Ascending aorta (tissue), 2 donors: ENCODE measurements around the gene GALNT15. TPM values are rescaled to one million over a fixed set of nuclear protein-coding genes. Genes with fewer than 3 reads are reported as not detected.

Experiments
- DNase-seq, 2 donors: peaks; one replicate each; pipeline ENCODE4 v3.0.0-alpha.2; 2019; ENCODE audit warnings: low spot score in 2 of 2
- H3K27ac ChIP-seq, 2 donors: fragments of 200-600 bp; sonication (generic); one replicate each; pipeline ENCODE4 v1.5.1; 2016 to 2017; ENCODE audit warnings: mild to moderate bottlenecking in 1 of 2
- H3K27me3 ChIP-seq: fragments of 200-600 bp; sonication (generic); one replicate; pipeline ENCODE4 v1.5.1; 2017
- H3K36me3 ChIP-seq, 2 donors: fragments of 200-600 bp; sonication (generic); one replicate each; pipeline ENCODE4 v1.5.1; 2016
- H3K4me1 ChIP-seq, 2 donors: fragments of 200-600 bp; sonication (generic); one replicate each; pipeline ENCODE4 v1.5.1; 2016 to 2017; ENCODE audit warnings: mild to moderate bottlenecking in 1 of 2
- H3K4me3 ChIP-seq, 2 donors: fragments of 200-600 bp; sonication (generic); one replicate each; pipeline ENCODE4 v1.5.1; 2016 to 2017; ENCODE audit warnings: mild to moderate bottlenecking in 1 of 2
- H3K9me3 ChIP-seq, 2 donors: fragments of 200-600 bp; sonication (generic); one replicate each; pipeline ENCODE4 v1.5.1; 2016
- intact Hi-C: fragments of 100-400 bp; cut with DNase I; formaldehyde crosslinking; loops from one replicate; pipeline ENCODE4 v1.15.1; 2023
- total RNA-seq: library from RNA; depleted of rRNA; stranded (reverse); fragments of >200 nt; gene quantifications from one replicate; pipeline ENCODE4 v1.1.0, GENCODE V29; 2016
- TF ChIP-seq, protein P1 (sequence below), 3 experiments: fragments of 200-600 bp in 2 of 3; fragments of 450-650 bp in 1 of 3; sonication (generic) in 2 of 3; IDR thresholded peaks; one replicate each; pipeline ENCODE4 v1.5.1; 2016 to 2019; ENCODE audit warnings: antibody characterized with exemption in 3 of 3, mild to moderate bottlenecking in 1 of 3, moderate library complexity in 1 of 3

Gene GALNT15
- total RNA-seq, 1 donor from 2014 or later = 222 TPM

- no peaks in the 10 kb centered on the region for H3K9me3 ChIP-seq
- no peak overlapping the region for H3K4me3 ChIP-seq
- no peak overlapping the region for H3K27ac ChIP-seq
- DNase-seq = no peak
- TF ChIP-seq, protein P1, sequence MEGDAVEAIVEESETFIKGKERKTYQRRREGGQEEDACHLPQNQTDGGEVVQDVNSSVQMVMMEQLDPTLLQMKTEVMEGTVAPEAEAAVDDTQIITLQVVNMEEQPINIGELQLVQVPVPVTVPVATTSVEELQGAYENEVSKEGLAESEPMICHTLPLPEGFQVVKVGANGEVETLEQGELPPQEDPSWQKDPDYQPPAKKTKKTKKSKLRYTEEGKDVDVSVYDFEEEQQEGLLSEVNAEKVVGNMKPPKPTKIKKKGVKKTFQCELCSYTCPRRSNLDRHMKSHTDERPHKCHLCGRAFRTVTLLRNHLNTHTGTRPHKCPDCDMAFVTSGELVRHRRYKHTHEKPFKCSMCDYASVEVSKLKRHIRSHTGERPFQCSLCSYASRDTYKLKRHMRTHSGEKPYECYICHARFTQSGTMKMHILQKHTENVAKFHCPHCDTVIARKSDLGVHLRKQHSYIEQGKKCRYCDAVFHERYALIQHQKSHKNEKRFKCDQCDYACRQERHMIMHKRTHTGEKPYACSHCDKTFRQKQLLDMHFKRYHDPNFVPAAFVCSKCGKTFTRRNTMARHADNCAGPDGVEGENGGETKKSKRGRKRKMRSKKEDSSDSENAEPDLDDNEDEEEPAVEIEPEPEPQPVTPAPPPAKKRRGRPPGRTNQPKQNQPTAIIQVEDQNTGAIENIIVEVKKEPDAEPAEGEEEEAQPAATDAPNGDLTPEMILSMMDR (IDR thresholded peaks at IDR 0.05) = no peak
- H3K4me1 ChIP-seq = peaks cover 0 to 10% of the 10 kb centered on the region in 2 donors
- H3K36me3 ChIP-seq = peaks cover 13 to 22% of the 10 kb centered on the region in 2 donors
- no peaks in the 10 kb centered on the region for H3K27me3 ChIP-seq
- intact Hi-C loops = no loop called here
Observed at GRCh38 chr3:16258866-16259265, 84.4 kb downstream of the GALNT15 start.

DNA sequence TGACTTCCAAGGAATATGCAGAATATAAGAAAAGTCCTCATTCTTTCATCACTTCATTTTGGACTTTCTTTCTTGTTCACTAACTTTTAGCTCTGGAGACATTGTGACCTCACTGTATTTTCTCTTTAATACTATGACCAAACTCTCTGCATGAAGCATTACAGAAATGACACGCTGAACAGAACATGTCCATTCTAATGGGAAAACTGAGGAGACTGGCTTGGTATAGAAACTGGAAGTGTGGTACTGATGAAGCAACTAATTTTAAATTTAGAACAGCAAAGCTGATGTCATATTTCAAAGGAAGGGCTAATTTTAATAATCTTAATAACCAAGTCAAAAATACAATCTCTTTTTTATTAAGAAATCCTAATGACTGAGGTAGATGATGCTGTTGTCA is 85.6 kb downstream of the GALNT15 start:
- H3K4me1 ChIP-seq = peaks cover 0 to 10% of the 10 kb centered on the region in 2 donors
- H3K27me3 ChIP-seq = no peaks in the 10 kb centered on the region
- no peak for DNase-seq
- H3K27ac ChIP-seq = no peak overlapping the region
- TF ChIP-seq, protein P1 (IDR thresholded peaks at IDR 0.05) = no peak
- no peak overlapping the region for H3K4me3 ChIP-seq
- intact Hi-C loops = no loop called here
- H3K9me3 ChIP-seq = no peaks in the 10 kb centered on the region
- peaks cover 13 to 22% of the 10 kb centered on the region in 2 donors for H3K36me3 ChIP-seq

GRCh38 chr3:16262174-16262573 is 87.7 kb downstream of the GALNT15 start:
- Histone ChIP-seq H3K27ac (no peak overlapping the region), H3K27me3 (no peaks in the 10 kb centered on the region), H3K9me3 (no peaks in the 10 kb centered on the region), H3K4me3 (no peak overlapping the region), H3K36me3 (peaks cover 13 to 22% of the 10 kb centered on the region in 2 donors), H3K4me1 (peaks cover 0 to 21% of the 10 kb centered on the region in 2 donors)
- intact Hi-C loops = no loop called here
- DNase-seq = no peak
- TF ChIP-seq, protein P1 (IDR thresholded peaks at IDR 0.05) = no peak

GRCh38 chr3:16264174-16264707 is 89.8 kb downstream of the GALNT15 start:
- Histone ChIP-seq H3K27ac (peak overlapping the region; percentile 75 to 88), H3K9me3 (no peaks in the 10 kb centered on the region), H3K4me3 (peak overlapping the region; percentile 65 to 84), H3K27me3 (no peaks in the 10 kb centered on the region), H3K36me3 (peaks cover 9 to 13% of the 10 kb centered on the region in 2 donors), H3K4me1 (peaks cover 0 to 25% of the 10 kb centered on the region in 2 donors)
- no peak for DNase-seq
- intact Hi-C loops = no loop called here
- TF ChIP-seq, protein P1 (IDR thresholded peaks at IDR 0.05) = no peak

DNA sequence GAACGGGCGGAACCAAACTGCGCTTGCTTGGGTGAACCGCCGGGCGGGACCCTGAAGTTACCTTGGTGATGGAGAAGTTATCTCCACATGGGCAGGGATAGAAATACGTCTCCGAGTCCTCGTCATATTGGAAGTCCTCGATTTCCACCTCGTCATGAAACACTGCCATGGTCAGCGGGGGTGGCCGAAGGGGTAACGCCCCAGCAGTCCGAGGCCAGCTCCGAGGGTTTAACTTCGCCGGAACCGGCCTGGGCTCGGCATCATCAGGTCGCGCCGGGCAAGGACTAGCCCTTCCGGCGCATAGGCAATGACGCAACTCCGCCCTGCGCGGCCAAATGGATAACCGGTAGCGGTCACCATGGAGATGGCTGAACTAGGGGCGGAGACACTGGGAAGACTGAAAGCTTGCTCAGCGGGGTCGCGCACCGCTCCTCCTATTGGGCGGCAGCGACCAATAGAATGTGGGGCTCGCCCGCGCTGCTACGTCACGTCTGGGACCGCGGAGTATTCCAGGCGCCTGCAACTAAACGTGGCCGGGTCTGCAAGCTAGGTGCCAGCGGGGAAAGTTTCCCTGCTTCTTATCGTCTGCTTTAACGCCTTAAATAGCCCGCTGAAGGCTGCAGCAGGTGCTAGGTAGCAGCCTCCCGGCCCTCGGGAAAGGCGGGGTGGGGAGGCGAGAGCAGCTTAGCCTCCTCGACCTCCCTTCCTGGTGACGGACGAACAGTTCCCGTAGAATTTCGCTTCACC is 90.4 kb downstream of the GALNT15 start, which contains the start of the genes DPH3 and OXNAD1:
DPH3 (minus strand) TSS at position 236 of the 747 bp plus-strand sequence; CDS start at position 169, 67 bp downstream.
OXNAD1 (plus strand) TSS at position 505 of the 747 bp plus-strand sequence. CDS start 5,741 bp downstream, outside the sequence.
- Histone ChIP-seq H3K36me3 (peaks cover 3 to 7% of the 10 kb centered on the region in 2 donors), H3K27ac (peak within 1 kb of the TSS; percentile 81 to 88), H3K4me3 (peak within 1 kb of the TSS; percentile 65 to 84), H3K9me3 (no peaks in the 10 kb centered on the region), H3K27me3 (no peaks in the 10 kb centered on the region), H3K4me1 (peaks cover 0 to 25% of the 10 kb centered on the region in 2 donors)
- TF ChIP-seq, protein P1 (IDR thresholded peaks at IDR 0.05) = peak in 1 of 3 experiments; percentile 16
- intact Hi-C loops = loop anchor here (1.0 to 5.0 kb wide), 2 partner anchors 286 to 1613 kb away; partner anchors contain the start of gene CCDC174
- DNase-seq = peak; percentile 99 to 100
